ENCODE results near the gene MROH8.

The MROH8 gene

DNA sequence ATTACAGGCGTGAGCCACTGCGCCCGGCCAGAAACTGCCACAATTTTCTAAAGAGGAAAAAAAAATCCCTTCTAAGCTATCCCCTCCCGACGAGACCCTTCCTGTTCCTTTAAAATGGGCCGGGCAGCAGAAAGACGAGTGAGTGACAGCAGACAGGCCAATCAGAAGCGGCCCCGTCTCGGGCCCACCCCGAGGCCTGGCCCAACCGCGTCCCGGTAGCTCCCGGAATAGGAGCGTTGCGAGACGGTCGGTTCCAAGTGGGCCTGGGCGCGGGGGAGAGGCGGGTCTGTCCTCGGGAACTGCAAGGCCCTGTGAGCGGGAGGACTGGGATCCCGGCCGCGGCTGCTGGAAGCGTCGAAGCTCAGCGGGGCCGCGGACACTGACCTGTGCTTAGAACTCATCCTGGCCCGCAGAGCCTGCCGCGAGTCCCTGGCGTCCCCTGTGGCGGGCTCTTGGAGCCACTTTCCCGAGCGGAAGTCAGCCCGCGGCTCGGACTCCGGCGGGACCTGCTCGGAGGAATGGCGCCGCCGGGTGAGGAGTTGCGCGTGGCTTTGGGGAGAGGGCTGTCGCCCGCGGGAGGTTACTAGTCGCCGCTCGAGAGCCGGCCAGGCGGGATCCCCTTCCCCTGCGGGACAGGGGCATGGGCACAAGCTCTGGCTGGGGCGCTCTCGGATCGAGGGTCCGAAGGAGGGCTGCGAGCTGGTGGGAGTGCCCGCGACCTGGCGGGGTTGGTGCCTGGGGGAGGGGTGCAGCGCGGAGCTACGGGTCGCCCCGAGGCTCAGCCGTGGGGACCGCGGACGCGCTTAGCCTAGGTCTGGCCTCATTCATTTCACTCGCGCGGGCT, at the start of gene MROH8, which contains the start of gene RPN2:
Gene MROH8, minus strand, starts transcription at position 710 of the 844 bp plus-strand sequence.
Gene RPN2, plus strand, starts transcription at position 492 of the 844 bp plus-strand sequence. Its CDS starts 27 bp downstream, at position 519.
- TF ChIP-seq, protein P1, sequence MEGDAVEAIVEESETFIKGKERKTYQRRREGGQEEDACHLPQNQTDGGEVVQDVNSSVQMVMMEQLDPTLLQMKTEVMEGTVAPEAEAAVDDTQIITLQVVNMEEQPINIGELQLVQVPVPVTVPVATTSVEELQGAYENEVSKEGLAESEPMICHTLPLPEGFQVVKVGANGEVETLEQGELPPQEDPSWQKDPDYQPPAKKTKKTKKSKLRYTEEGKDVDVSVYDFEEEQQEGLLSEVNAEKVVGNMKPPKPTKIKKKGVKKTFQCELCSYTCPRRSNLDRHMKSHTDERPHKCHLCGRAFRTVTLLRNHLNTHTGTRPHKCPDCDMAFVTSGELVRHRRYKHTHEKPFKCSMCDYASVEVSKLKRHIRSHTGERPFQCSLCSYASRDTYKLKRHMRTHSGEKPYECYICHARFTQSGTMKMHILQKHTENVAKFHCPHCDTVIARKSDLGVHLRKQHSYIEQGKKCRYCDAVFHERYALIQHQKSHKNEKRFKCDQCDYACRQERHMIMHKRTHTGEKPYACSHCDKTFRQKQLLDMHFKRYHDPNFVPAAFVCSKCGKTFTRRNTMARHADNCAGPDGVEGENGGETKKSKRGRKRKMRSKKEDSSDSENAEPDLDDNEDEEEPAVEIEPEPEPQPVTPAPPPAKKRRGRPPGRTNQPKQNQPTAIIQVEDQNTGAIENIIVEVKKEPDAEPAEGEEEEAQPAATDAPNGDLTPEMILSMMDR (IDR thresholded peaks at IDR 0.05; ENCODE audit: extremely low read depth, insufficient read depth, missing control alignments): no peak
- in situ Hi-C loops (cut with MboI; ENCODE audit: low pct_unique_long_range_greater_than_20kb, low sequenced_read_pairs, unreplicated experiment): no loop called here
- DNase-seq (ENCODE audit: low spot score): peak; percentile 95

DNA sequence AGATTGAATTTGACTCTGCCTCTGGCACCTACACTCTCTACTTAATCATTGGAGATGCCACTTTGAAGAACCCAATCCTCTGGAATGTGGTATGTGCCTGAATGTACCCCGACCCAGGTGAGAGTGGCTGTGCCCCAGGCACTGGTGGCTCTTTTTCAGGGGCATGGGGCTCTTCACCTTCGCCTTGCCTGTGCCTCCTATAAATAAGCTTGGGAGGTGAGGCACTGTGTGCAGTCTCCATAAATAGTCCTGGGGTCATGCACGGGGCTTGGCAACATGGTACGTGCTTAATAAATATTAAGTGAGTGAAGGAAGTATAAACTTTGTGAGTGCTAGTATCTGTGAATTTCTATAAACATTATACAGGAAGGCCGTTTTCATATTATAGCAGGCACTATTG, 49.3 kb upstream of the MROH8 start:
- in situ Hi-C loops (cut with MboI; ENCODE audit: low pct_unique_long_range_greater_than_20kb, low sequenced_read_pairs, unreplicated experiment): no loop called here
- TF ChIP-seq, protein P1 (IDR thresholded peaks at IDR 0.05; ENCODE audit: extremely low read depth, insufficient read depth, missing control alignments): no peak

DNA sequence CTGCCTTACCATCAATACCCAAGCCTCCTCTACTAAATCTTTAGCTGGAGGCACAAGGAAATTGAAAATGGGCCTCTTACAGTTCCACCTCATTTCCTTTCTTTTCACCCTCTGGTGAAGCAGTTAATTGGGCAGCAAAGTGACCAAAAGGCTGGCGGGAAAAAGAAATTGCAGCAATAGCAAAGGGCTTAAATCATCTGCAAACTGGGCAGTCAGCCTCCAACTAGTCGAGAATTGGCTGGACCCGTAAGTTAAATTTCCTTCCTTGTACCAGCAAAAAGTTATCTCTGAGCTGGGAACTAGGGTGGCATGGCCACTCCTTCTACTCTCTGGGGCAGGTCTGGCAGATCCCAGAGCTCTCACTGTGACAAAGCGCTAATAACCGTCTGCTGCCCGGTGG, 48.7 kb upstream of the MROH8 start:
- TF ChIP-seq, protein P1 (IDR thresholded peaks at IDR 0.05; ENCODE audit: extremely low read depth, insufficient read depth, missing control alignments): no peak
- in situ Hi-C loops (cut with MboI; ENCODE audit: low pct_unique_long_range_greater_than_20kb, low sequenced_read_pairs, unreplicated experiment): no loop called here
- DNase-seq (ENCODE audit: low spot score): no peak

More for the DNA sequence above, 49.3 kb upstream of the MROH8 start:
- no peak for DNase-seq (ENCODE audit: low spot score)

DNA sequence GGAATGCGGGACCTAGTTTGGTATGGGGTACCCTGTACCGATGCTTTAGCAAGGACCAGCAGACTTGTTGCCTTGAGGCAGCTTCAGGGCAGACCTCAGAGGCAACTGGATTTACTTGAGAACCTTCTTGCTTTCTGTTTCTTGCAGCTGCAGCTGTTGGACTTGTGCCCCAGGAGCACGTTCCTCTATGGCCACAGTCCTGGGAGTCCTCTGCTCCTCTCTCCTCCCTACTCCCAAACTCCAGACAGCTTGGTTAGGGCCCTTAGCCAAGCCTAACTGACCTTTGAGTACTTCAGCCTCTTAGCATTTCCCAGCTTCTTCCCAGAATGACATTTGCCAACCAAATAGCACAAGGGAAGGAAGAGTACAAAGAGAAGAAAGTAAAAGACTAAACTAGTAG, 47.5 kb upstream of the MROH8 start:
- TF ChIP-seq, protein P1 (IDR thresholded peaks at IDR 0.05; ENCODE audit: extremely low read depth, insufficient read depth, missing control alignments): no peak
- DNase-seq (ENCODE audit: low spot score): no peak
- in situ Hi-C loops (cut with MboI; ENCODE audit: low pct_unique_long_range_greater_than_20kb, low sequenced_read_pairs, unreplicated experiment): no loop called here

DNA sequence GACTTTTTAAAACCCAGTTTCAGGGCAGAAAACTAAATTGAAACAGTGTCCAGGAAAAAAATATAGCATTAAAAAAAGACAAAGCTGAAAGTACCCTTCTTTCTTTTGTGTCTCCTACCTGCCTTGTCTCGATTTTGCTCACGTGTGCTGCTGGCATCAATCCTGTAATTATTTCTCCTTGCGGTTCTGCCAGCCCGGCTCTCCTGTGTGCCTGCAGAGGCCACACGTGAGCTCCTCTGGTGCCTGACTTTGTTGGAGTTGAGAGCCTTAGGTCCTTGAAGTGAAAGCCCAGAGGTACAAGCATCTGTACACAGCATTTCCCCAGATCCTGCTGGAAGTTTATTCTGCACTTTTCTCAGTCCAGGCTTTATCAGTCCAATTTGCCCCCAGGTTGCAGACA, 45.8 kb upstream of the MROH8 start:
- TF ChIP-seq, protein P1 (IDR thresholded peaks at IDR 0.05; ENCODE audit: extremely low read depth, insufficient read depth, missing control alignments): no peak
- DNase-seq (ENCODE audit: low spot score): no peak
- in situ Hi-C loops (cut with MboI; ENCODE audit: low pct_unique_long_range_greater_than_20kb, low sequenced_read_pairs, unreplicated experiment): no loop called here

DNA sequence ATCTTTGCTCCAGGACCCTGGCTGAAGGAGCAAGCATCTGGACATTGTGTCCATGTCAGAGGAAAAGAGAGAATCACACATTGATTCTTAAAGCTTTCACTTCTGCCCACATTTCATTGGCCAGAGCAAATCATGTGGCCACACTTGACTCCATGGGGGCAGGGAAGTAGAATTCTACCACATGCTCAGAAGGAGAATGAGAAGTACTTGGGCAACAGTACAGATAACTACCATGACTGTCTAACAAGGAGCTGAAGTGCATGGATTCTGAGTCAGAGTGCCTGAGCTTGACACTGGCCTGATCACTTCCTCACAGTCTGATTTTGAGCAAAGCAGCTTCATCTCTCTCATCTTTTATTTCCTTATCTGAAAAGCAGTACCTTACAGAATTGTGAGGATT, 43.7 kb upstream of the MROH8 start:
- in situ Hi-C loops (cut with MboI; ENCODE audit: low pct_unique_long_range_greater_than_20kb, low sequenced_read_pairs, unreplicated experiment): no loop called here
- TF ChIP-seq, protein P1 (IDR thresholded peaks at IDR 0.05; ENCODE audit: extremely low read depth, insufficient read depth, missing control alignments): no peak
- peak; percentile 20 for DNase-seq (ENCODE audit: low spot score)
